Fibroblast of the aortic adventitia (primary cell): ENCODE results near the gene ZNF75A. TPM values are rescaled to one million over a fixed set of nuclear protein-coding genes. Genes with fewer than 3 reads are reported as not detected.
"Not testable (repeated sequence)": the region's sequence is repeated elsewhere in the genome, so short reads cannot be mapped to it uniquely, and the experiment has no call there.

Source experiments
- DNase-seq: peaks from one replicate; pipeline ENCODE4 v3.0.0-alpha.2; 2010; ENCODE audit warnings: low read depth
- H3K4me3 ChIP-seq: 2 replicates; pipeline ENCODE4 v1.5.1; 2011; ENCODE audit warnings: low read depth, mild to moderate bottlenecking, control low read depth, low read length, moderate library complexity
- total RNA-seq: library from RNA; depleted of rRNA; stranded (reverse); fragments of >200 nt; gene quantifications from 2 replicates; pipeline ENCODE4 v1.2.3, GENCODE V29; 2012; ENCODE audit warnings: low replicate concordance
- TF ChIP-seq, protein P1 (sequence below): IDR thresholded peaks from 2 replicates; pipeline ENCODE4 v1.5.1; 2011; ENCODE audit warnings: mild to moderate bottlenecking, low read length, control low read depth, inconsistent platforms; ENCODE audit not compliant: insufficient read depth

ZNF75A gene
- total RNA-seq, 1 donor, result 23.6 TPM

DNA sequence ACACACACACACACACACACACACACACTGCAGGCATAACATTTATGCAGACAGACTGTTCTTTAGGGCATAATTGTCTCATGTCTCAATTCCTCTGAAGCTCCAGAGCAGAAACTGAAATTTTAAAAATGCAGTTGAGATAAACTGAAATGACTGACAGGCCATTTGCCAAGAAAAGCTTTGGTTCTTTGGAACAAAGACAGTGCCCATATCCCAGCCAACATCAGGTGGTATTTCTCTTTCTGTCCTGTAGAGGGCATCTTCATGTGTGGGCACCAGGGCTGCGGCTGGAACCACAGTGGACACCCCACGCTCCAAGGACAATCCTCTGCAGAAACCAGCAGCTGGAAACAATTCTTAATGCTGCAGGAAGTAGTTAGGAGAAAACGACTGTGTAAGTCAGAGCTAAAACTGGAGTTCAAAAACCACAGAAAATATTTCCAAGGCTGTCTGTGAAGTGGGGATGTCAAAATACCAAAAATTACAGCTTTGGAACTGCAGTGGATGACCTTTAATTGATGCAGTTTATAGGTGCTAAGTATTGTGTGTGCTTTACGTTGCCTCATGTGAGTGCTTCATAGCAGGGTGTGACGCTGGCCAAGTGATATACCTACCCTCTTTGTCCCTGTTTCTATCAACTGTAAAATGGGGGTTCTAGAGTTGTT is 38.3 kb upstream of the ZNF75A start:
- no peak overlapping the region for H3K4me3 ChIP-seq
- TF ChIP-seq, protein P1, sequence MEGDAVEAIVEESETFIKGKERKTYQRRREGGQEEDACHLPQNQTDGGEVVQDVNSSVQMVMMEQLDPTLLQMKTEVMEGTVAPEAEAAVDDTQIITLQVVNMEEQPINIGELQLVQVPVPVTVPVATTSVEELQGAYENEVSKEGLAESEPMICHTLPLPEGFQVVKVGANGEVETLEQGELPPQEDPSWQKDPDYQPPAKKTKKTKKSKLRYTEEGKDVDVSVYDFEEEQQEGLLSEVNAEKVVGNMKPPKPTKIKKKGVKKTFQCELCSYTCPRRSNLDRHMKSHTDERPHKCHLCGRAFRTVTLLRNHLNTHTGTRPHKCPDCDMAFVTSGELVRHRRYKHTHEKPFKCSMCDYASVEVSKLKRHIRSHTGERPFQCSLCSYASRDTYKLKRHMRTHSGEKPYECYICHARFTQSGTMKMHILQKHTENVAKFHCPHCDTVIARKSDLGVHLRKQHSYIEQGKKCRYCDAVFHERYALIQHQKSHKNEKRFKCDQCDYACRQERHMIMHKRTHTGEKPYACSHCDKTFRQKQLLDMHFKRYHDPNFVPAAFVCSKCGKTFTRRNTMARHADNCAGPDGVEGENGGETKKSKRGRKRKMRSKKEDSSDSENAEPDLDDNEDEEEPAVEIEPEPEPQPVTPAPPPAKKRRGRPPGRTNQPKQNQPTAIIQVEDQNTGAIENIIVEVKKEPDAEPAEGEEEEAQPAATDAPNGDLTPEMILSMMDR, result peak; percentile 66
- peak; percentile 76 for DNase-seq

DNA sequence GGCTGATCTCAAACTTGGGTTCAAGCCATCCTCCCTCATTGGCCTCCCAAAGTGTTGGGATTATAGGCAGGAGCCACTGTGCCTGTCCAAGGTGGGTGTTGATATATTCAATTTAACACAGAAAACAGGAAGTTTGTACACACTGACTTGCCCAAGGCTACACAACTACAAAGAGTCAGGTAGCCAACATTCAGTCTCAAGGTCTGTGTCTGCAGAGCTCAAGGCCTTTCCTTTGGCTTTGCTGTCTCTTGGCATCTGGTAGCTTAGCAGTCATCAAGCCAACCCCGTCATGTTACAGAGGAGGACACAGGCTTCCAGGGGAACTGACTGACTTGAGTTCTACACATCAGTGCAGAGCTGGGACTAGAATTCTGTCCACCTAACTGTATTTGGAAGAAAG is 37.0 kb upstream of the ZNF75A start:
- TF ChIP-seq, protein P1, result no peak
- H3K4me3 ChIP-seq, result no peak overlapping the region
- DNase-seq, result no peak

DNA sequence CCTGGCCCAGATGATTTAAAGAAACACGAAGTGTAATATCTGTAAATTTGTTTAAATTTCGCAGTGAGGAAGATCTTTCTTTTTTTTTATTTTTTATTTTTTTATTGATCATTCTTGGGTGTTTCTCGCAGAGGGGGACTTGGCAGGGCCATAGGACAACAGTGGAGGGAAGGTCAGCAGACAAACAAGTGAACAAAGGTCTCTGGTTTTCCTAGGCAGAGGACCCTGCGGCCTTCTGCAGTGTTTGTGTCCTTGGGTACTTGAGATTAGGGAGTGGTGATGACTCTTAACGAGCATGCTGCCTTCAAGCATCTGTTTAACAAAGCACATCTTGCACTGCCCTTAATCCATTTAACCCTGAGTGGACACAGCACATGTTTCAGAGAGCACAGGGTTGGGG is 34.6 kb upstream of the ZNF75A start:
- not testable (repeated sequence) for DNase-seq, H3K4me3 ChIP-seq

DNA sequence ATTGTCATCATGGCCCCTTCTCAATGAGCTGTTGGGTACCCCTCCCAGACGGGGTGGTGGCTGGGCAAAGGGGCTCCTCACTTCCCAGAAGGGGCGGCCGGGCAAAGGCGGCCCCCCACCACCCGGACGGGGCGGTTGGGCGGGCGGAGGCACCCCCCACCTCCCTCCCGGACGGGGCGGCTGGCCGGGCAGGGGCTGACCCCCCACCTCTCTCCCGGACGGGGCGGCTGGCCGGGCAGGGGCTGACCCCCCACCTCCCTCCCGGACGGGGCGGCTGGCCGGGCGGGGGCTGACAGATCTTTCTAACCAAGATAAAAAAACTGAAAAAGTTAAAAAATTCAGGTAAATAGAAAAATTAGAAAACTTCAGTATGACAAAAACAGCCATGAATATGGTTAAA is 34.0 kb upstream of the ZNF75A start:
- DNase-seq, H3K4me3 ChIP-seq: not testable (repeated sequence)

DNA sequence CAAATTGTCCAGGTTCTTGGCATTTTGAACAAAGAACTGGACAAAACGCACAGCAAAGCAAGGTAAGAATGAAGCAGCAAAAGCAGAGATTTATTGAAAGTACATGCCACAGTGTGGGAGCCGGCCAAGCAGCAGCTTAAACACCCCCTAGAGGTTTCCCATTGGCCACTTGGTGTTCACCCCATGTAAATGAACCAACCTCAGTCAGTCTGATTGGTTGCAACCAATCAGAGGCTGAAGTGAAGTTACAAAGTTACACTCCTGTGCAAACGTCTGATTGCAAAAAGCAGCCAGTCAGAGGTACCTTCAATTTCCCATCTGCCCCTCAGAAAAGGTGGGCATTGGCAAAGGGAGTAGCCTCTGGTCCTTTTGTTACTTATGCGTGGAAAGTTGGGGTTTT is 30.8 kb upstream of the ZNF75A start:
- TF ChIP-seq, protein P1, result no peak
- H3K4me3 ChIP-seq, result no peak overlapping the region
- DNase-seq, result no peak

DNA sequence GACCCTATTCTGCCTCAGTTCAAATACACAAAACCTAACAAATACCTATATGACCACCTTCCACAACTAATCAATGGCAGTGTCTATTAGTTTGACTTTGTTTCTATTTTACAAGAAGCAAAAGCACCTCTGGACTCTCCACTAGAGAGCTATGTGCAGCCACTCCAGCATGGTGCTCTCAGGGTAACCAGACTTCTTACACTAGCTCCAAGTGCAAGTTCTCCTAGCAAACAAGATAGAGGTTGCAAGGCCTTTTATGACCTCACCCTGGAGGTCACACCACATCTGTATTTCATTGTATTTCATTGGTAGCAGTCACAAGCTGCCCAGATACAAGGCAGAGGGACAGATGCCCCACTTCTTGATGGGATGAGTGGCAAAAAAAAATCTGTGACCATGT is 30.4 kb upstream of the ZNF75A start:
- TF ChIP-seq, protein P1, result no peak
- DNase-seq, result no peak
- H3K4me3 ChIP-seq, result no peak overlapping the region

DNA sequence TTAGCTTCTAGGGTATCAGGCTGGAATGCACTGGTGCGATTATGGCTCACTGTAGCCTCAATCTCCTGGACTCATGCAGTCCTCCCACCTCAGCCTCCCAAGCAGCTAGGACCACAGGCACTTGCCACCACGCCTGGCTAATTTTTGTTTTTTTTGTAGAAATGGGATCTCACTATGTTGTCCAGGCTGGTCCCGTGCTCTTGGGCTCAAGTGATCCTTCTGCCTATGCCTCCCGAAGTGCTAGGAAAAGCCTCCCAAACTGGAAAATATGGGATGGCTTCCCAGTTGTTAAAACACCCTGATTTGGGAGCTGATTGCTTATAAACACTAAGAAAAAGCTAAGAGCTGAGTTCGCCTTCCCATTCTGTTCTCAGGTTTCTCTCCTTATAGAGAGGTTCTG is 28.6 kb upstream of the ZNF75A start:
- DNase-seq, result no peak
- TF ChIP-seq, protein P1, result no peak
- H3K4me3 ChIP-seq, result no peak overlapping the region

DNA sequence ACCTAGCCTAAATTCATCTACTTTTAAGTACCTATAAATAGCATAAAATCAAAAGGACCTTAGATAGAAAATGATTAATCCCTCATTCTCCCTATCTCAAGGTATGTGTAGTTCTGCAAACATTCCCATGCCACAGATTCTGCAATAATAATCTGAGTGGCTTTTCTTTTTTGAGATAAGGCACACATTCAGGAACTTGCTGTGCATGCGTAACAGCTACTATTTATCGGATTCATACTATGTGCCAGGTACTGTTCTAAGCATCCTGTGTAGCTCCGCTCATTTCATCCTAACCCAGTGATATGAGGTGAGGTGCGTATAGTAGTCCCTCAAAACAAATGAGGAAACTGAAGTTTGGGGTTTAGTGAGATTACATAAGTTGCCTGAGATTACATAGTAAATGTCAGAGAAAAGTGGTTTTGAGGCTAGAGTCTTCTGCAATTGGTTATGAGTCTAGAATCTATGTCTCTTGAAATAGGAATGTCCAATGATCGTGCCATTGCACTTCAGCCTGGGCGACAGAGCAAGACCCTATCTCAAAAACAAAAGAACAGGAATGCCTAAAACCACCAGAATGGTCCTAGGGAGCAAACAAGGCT is 24.0 kb upstream of the ZNF75A start:
- DNase-seq, result no peak
- H3K4me3 ChIP-seq, result no peak overlapping the region
- TF ChIP-seq, protein P1, result no peak
